SK-N-SH treated with all-trans-retinoic acid at 6 μM for 48 hours (cell line): ENCODE results near the gene CACNB4.

Source experiments
- ARNTL ChIP-seq: fragments of 450-650 bp; formaldehyde crosslinking; IDR thresholded peaks from 2 replicates; pipeline ENCODE4 v1.5.0; 2020; ENCODE audit warnings: low read depth, mild to moderate bottlenecking, moderate library complexity, borderline replicate concordance
- CSDC2 ChIP-seq: fragments of 250-450 bp; sonication (Bioruptor Pico); IDR thresholded peaks from 2 replicates; pipeline ENCODE4 v1.5.0; 2020; ENCODE audit warnings: mild to moderate bottlenecking, moderate library complexity
- TF ChIP-seq, protein P1 (sequence below): fragments of 250-450 bp; sonication (Bioruptor Pico); IDR thresholded peaks from 2 replicates; pipeline ENCODE4 v1.8.0; 2020; ENCODE audit warnings: mild to moderate bottlenecking, moderate library complexity, borderline replicate concordance

DNA sequence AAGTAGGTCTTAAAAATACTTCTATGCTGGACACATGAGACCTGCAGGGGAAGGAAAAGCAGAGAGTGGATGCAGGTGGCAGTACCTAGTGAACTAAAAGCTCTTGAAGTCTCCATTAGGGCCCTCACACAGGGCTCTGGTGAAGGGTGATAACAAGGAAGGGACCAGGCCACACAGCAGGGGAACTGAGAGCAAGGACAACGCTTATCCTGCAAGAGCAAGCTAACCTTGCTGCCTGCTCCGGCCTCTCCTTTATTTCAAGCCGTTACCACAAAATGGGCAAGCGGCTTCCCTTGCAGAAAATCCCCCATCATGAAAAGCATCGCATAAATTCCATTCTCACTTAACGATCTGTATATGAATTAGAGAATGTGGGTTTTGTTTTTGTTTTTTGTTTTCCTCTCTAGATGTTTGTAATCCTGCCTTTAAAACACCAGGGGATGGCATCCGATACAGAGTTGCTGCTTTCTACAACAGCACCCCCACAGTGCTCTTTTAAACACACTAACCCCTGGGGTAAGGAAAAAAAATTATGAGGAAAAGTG lies 64.5 kb downstream of the CACNB4 start:
- TF ChIP-seq ARNTL (CRISPR knock-in tag) (no peak), CSDC2 (CRISPR knock-in tag) (no peak)
- TF ChIP-seq, protein P1, sequence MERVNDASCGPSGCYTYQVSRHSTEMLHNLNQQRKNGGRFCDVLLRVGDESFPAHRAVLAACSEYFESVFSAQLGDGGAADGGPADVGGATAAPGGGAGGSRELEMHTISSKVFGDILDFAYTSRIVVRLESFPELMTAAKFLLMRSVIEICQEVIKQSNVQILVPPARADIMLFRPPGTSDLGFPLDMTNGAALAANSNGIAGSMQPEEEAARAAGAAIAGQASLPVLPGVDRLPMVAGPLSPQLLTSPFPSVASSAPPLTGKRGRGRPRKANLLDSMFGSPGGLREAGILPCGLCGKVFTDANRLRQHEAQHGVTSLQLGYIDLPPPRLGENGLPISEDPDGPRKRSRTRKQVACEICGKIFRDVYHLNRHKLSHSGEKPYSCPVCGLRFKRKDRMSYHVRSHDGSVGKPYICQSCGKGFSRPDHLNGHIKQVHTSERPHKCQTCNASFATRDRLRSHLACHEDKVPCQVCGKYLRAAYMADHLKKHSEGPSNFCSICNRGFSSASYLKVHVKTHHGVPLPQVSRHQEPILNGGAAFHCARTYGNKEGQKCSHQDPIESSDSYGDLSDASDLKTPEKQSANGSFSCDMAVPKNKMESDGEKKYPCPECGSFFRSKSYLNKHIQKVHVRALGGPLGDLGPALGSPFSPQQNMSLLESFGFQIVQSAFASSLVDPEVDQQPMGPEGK (CRISPR knock-in tag), result no peak
